IMR-90 (cell line): Measurements from ENCODE around the gene ISCA2. TPM values are rescaled to one million over a fixed set of nuclear protein-coding genes. Genes with fewer than 3 reads are reported as not detected.

Source experiments
- ATAC-seq: fragments of 200-7000 bp; cut with Tn5 transposase; 2 replicates; pipeline ENCODE4 v1.9.1; 2020; ENCODE audit warnings: low read depth, mild to moderate bottlenecking, moderate library complexity
- BruUV-seq: library from RNA; stranded (reverse); fragments of 400-500 nt; replicated peaks from 2 replicates; lab custom pipeline; 2021; lab: Mats Ljungman, UMichigan
- CTCF ChIA-PET: fragments of 300-600 bp; formaldehyde crosslinking; extraction: SDS; loops from one replicate; lab custom pipeline; 2021; ENCODE audit warnings: antibody characterized with exemption; lab: Yijun Ruan, JAX
- POLR2A ChIA-PET: fragments of 300-600 bp; sonication (Branson Sonifier 250); formaldehyde crosslinking; loops from one replicate; lab custom pipeline; 2022; ENCODE audit warnings: antibody characterized with exemption; ENCODE audit not compliant: unreplicated experiment; lab: Charles Lee
- DNase-seq: peaks from one replicate; pipeline ENCODE4 v3.0.0; 2013
- H2AFZ ChIP-seq: replicated peaks from 2 replicates; pipeline ENCODE3; 2013; ENCODE audit warnings: low read length, mild to moderate bottlenecking; ENCODE audit not compliant: poor library complexity
- H2AK5ac ChIP-seq: 2 replicates; pipeline ENCODE4 v1.6.1; 2013; ENCODE audit warnings: low read depth, low read length, inconsistent platforms
- H2AK9ac ChIP-seq: replicated peaks from 2 replicates; pipeline ENCODE3; 2013; ENCODE audit warnings: mild to moderate bottlenecking, low read depth, low read length, moderate library complexity; ENCODE audit not compliant: poor library complexity
- H2BK120ac ChIP-seq: 2 replicates; pipeline ENCODE4 v1.6.1; 2013; ENCODE audit warnings: low read depth, low read length, inconsistent platforms
- H2BK15ac ChIP-seq: 3 replicates; pipeline ENCODE4 v1.6.1; 2013; ENCODE audit warnings: low read depth, low read length, inconsistent platforms
- H2BK20ac ChIP-seq: 2 replicates; pipeline ENCODE4 v1.6.1; 2013; ENCODE audit warnings: low read depth, mild to moderate bottlenecking, inconsistent platforms, low read length, moderate library complexity
- H2BK5ac ChIP-seq: 2 replicates; pipeline ENCODE4 v1.6.1; 2013; ENCODE audit warnings: mild to moderate bottlenecking, low read depth, low read length, inconsistent platforms; ENCODE audit not compliant: poor library complexity, severe bottlenecking
- H3K14ac ChIP-seq: replicated peaks from 2 replicates; pipeline ENCODE4 v1.6.1; 2013; ENCODE audit warnings: low read depth, low read length, inconsistent platforms
- H3K18ac ChIP-seq: 2 replicates; pipeline ENCODE4 v1.6.1; 2013; ENCODE audit warnings: low read depth, low read length, control low read depth
- H3K23ac ChIP-seq: 2 replicates; pipeline ENCODE4 v1.6.1; 2013; ENCODE audit warnings: low read depth, low read length, inconsistent platforms
- H3K27ac ChIP-seq: 2 replicates; pipeline ENCODE4 v1.5.1; 2013; ENCODE audit warnings: mild to moderate bottlenecking, control low read depth, low read length; ENCODE audit not compliant: insufficient read depth
- H3K27me3 ChIP-seq: 2 replicates; pipeline ENCODE4 v1.6.1; 2013; ENCODE audit warnings: low read length; ENCODE audit not compliant: control insufficient read depth, insufficient read depth
- H3K36me3 ChIP-seq: 2 replicates; pipeline ENCODE4 v1.6.1; 2013; ENCODE audit warnings: low read length, mixed read lengths; ENCODE audit not compliant: control insufficient read depth, insufficient read depth
- H3K4ac ChIP-seq: 2 replicates; pipeline ENCODE4 v1.6.1; 2013; ENCODE audit warnings: low read depth, low read length, inconsistent platforms
- H3K4me1 ChIP-seq: 2 replicates; pipeline ENCODE4 v1.6.1; 2013; ENCODE audit warnings: low read length, mixed read lengths; ENCODE audit not compliant: control insufficient read depth, insufficient read depth
- H3K4me2 ChIP-seq: 2 replicates; pipeline ENCODE4 v1.6.1; 2013; ENCODE audit warnings: low read depth, mild to moderate bottlenecking, control low read depth, low read length, moderate library complexity
- H3K4me3 ChIP-seq: 2 replicates; pipeline ENCODE4 v1.5.1; 2013; ENCODE audit warnings: low read depth, mild to moderate bottlenecking, control low read depth, low read length, moderate library complexity; ENCODE audit not compliant: insufficient read depth
- H3K56ac ChIP-seq: 2 replicates; pipeline ENCODE4 v1.6.1; 2013; ENCODE audit warnings: low read length, inconsistent platforms; ENCODE audit not compliant: insufficient read depth; ENCODE audit errors: extremely low read depth
- H3K79me1 ChIP-seq, 2 experiments: 2 replicates each; pipeline ENCODE4 v1.6.1; 2013; ENCODE audit warnings: low read length in 2 of 2, inconsistent platforms in 1 of 2, low read depth in 1 of 2
- H3K9ac ChIP-seq: 2 replicates; pipeline ENCODE4 v1.6.1; 2013; ENCODE audit warnings: low read depth, low read length, control low read depth
- H3K9me1 ChIP-seq: 2 replicates; pipeline ENCODE4 v1.6.1; 2013; ENCODE audit warnings: low read length, inconsistent platforms; ENCODE audit not compliant: insufficient read depth
- H3K9me3 ChIP-seq: 2 replicates; pipeline ENCODE4 v1.6.1; 2013; ENCODE audit warnings: low read length; ENCODE audit not compliant: control insufficient read depth, insufficient read depth
- H4K20me1 ChIP-seq: 2 replicates; pipeline ENCODE4 v1.6.1; 2013; ENCODE audit warnings: low read length, inconsistent platforms; ENCODE audit not compliant: insufficient read depth
- H4K5ac ChIP-seq: 2 replicates; pipeline ENCODE4 v1.6.1; 2013; ENCODE audit warnings: mild to moderate bottlenecking, low read depth, low read length, control low read depth
- H4K8ac ChIP-seq, 2 experiments: 2 replicates each; pipeline ENCODE4 v1.6.1; 2013; ENCODE audit warnings: low read depth in 2 of 2, low read length in 2 of 2, control low read depth in 1 of 2, inconsistent platforms in 1 of 2
- H4K91ac ChIP-seq: 2 replicates; pipeline ENCODE4 v1.6.1; 2013; ENCODE audit warnings: low read depth, low read length, inconsistent platforms; ENCODE audit not compliant: insufficient read depth
- BHLHE40 ChIP-seq: fragments of 150-350 bp; IDR thresholded peaks from 2 replicates; pipeline ENCODE4 v1.6.1; 2016; ENCODE audit warnings: mild to moderate bottlenecking, low read depth, low read length
- CEBPB ChIP-seq: IDR thresholded peaks from 2 replicates; pipeline ENCODE4 v1.6.1; 2012; ENCODE audit warnings: low read depth, low read length, improper control_type of control experiment
- CHD1 ChIP-seq: IDR thresholded peaks from 2 replicates; pipeline ENCODE4 v1.6.1; 2012; ENCODE audit warnings: low read depth, low read length, improper control_type of control experiment
- ELK1 ChIP-seq: fragments of 150-350 bp; IDR thresholded peaks from 2 replicates; pipeline ENCODE4 v1.6.1; 2016; ENCODE audit warnings: low read depth, mild to moderate bottlenecking, low read length, moderate library complexity, borderline replicate concordance
- MAFK ChIP-seq: IDR thresholded peaks from 2 replicates; pipeline ENCODE4 v1.6.1; 2012; ENCODE audit warnings: low read depth, low read length, improper control_type of control experiment
- MAZ ChIP-seq: IDR thresholded peaks from 2 replicates; pipeline ENCODE4 v1.6.1; 2012; ENCODE audit warnings: low read depth, mild to moderate bottlenecking, low read length, improper control_type of control experiment, moderate library complexity, borderline replicate concordance
- NFE2L2 ChIP-seq: fragments of 150-350 bp; IDR thresholded peaks from 2 replicates; pipeline ENCODE4 v1.6.1; 2016; ENCODE audit warnings: low read depth, mild to moderate bottlenecking, low read length
- POLR2A ChIP-seq: IDR thresholded peaks from 2 replicates; pipeline ENCODE4 v1.6.1; 2012; ENCODE audit warnings: mild to moderate bottlenecking, low read depth, low read length
- RAD21 ChIP-seq: IDR thresholded peaks from 2 replicates; pipeline ENCODE4 v1.6.1; 2012; ENCODE audit warnings: low read length, improper control_type of control experiment
- RCOR1 ChIP-seq: IDR thresholded peaks from 2 replicates; pipeline ENCODE4 v1.6.1; 2012; ENCODE audit warnings: mild to moderate bottlenecking, low read length, improper control_type of control experiment; ENCODE audit not compliant: insufficient replicate concordance
- RFX5 ChIP-seq: IDR thresholded peaks from 2 replicates; pipeline ENCODE4 v1.8.0; 2012; ENCODE audit warnings: low read depth, mild to moderate bottlenecking, low read length, moderate library complexity
- whole genome bisulfite sequencing, 2 experiments: methylation state at CpG; one replicate each; pipeline versions ENCODE4 v1.1.5 to v1.1.7; 2013; ENCODE audit warnings: missing lambda C conversion rate in 2 of 2; ENCODE audit not compliant: insufficient read length in 1 of 2; ENCODE audit errors: extremely low coverage in 2 of 2; 5-methylcytosine and 5-hydroxymethylcytosine counted together
- dilution Hi-C: fragments of 300-500 bp; cut with HindIII; formaldehyde crosslinking; loops from one replicate; pipeline ENCODE4 v1.14.3; 2018; ENCODE audit warnings: low sequenced_read_pairs; ENCODE audit not compliant: unreplicated experiment
- in situ Hi-C: fragments of 300-500 bp; cut with MboI; formaldehyde crosslinking; loops from 3 replicates; pipeline ENCODE4 v1.14.3; 2019; ENCODE audit warnings: low sequenced_read_pairs, inconsistent platforms, mixed read lengths
- intact Hi-C: fragments of 100-400 bp; cut with micrococcal nuclease; formaldehyde crosslinking; loops from 2 replicates; pipeline ENCODE4 v1.10.0; 2022
- polyA plus RNA-seq, 3 experiments: library from polyadenylated mRNA; depleted of rRNA; stranded (reverse); fragments of >200 nt; gene quantifications; 2 replicates each; pipeline ENCODE4 v1.2.3, GENCODE V29; 2012; ENCODE audit warnings: low replicate concordance in 1 of 3
- total RNA-seq: library from RNA; depleted of rRNA; stranded (reverse); fragments of >200 nt; gene quantifications from 2 replicates; pipeline ENCODE4 v1.2.3, GENCODE V29; 2012
- TF ChIP-seq, protein P1 (sequence below): conservative IDR thresholded peaks from 2 replicates; pipeline ENCODE4 v1.5.1; 2012; ENCODE audit warnings: mild to moderate bottlenecking, low read depth, low read length, improper control_type of control experiment
- TF ChIP-seq, protein P2 (sequence below): fragments of 150-350 bp; IDR thresholded peaks from 2 replicates; pipeline ENCODE4 v1.6.1; 2017; ENCODE audit warnings: mild to moderate bottlenecking, antibody characterized with exemption, low read length, low read depth

The ISCA2 gene
- total and polyA plus RNA-seq, 2 of the 4 experiments (the other 2 are of a cell fraction), result 5.4 to 25.7 TPM

DNA sequence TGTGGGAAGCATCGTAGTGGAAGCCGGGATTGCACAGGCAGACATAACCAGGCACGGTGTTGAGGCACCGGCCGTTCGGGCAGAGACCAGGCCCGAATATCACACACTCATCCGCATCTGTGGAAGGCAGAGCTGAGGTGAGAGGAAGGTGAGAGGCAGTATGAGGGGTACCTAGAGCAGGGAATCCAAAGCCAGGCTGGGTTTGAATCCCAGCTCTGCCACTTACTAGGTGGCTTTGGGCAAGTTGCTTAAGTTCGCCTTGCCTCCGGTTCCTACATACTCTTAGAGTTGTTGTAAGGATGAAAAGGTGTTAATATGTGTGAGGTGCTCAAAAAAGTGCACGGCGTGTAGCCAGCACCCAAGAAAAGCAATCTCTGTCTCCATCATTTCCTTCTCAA is 10.4 kb downstream of the ISCA2 start:
- no peaks in the 10 kb centered on the region; the same call in 1 of the 2 replicates for H3K9me1 ChIP-seq
- dilution Hi-C loops, result no loop called here
- TF ChIP-seq NFE2L2, result no peak
- no peak for TF ChIP-seq CHD1
- TF ChIP-seq BHLHE40, result no peak
- no peak for TF ChIP-seq MAZ
- TF ChIP-seq, protein P1, sequence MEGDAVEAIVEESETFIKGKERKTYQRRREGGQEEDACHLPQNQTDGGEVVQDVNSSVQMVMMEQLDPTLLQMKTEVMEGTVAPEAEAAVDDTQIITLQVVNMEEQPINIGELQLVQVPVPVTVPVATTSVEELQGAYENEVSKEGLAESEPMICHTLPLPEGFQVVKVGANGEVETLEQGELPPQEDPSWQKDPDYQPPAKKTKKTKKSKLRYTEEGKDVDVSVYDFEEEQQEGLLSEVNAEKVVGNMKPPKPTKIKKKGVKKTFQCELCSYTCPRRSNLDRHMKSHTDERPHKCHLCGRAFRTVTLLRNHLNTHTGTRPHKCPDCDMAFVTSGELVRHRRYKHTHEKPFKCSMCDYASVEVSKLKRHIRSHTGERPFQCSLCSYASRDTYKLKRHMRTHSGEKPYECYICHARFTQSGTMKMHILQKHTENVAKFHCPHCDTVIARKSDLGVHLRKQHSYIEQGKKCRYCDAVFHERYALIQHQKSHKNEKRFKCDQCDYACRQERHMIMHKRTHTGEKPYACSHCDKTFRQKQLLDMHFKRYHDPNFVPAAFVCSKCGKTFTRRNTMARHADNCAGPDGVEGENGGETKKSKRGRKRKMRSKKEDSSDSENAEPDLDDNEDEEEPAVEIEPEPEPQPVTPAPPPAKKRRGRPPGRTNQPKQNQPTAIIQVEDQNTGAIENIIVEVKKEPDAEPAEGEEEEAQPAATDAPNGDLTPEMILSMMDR, result no peak
- no peak for TF ChIP-seq RAD21
- no peak for TF ChIP-seq ELK1
- TF ChIP-seq RFX5, result no peak
- no peak for TF ChIP-seq RCOR1
- TF ChIP-seq CEBPB, result no peak
- TF ChIP-seq MAFK, result no peak
- no peak for TF ChIP-seq POLR2A
- TF ChIP-seq, protein P2, sequence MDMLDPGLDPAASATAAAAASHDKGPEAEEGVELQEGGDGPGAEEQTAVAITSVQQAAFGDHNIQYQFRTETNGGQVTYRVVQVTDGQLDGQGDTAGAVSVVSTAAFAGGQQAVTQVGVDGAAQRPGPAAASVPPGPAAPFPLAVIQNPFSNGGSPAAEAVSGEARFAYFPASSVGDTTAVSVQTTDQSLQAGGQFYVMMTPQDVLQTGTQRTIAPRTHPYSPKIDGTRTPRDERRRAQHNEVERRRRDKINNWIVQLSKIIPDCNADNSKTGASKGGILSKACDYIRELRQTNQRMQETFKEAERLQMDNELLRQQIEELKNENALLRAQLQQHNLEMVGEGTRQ, result no peak
- POLR2A ChIA-PET, result no interaction called here
- no peak overlapping the region for H3K27ac ChIP-seq
- peaks cover 3% of the 10 kb centered on the region; the same call in 1 of the 2 replicates for H3K4me1 ChIP-seq
- WGBS, 2 experiments, result 98% methylated on average over 6 of the region's 12 CpGs; no CpG with 5 or more reads in 1 of the 2 experiments
- H3K27me3 ChIP-seq, result no peaks in the 10 kb centered on the region
- CTCF ChIA-PET, result no interaction called here
- in situ Hi-C loops, result loop anchor here (5.0 to 10.0 kb wide), 2 partner anchors 103 to 291 kb away; no protein-coding TSS in a partner anchor
- BruUV-seq, result no TSS peak
- no peak overlapping the region for H2BK15ac ChIP-seq
- H3K4me3 ChIP-seq, result no peak overlapping the region
- no peak overlapping the region for H4K8ac ChIP-seq
- ATAC-seq (no peak), DNase-seq (no peak)
- H2BK120ac ChIP-seq, result no peak overlapping the region
- H4K20me1 ChIP-seq, result no peaks in the 10 kb centered on the region
- H3K79me1 ChIP-seq, result peaks cover 0 to 11% of the 10 kb centered on the region in 2 experiments; a peak in 1 of 4 replicates
- H2AK9ac ChIP-seq, result no peak overlapping the region
- H3K18ac ChIP-seq, result no peak overlapping the region
- H3K56ac ChIP-seq, result no peak overlapping the region
- no peaks in the 10 kb centered on the region for H3K9me3 ChIP-seq
- peaks cover 31% of the 10 kb centered on the region for H3K36me3 ChIP-seq
- no peak overlapping the region for H2AFZ ChIP-seq
- no peak overlapping the region for H3K9ac ChIP-seq
- H3K4me2 ChIP-seq, result no peak overlapping the region
- H2AK5ac ChIP-seq, result no peak overlapping the region
- no peak overlapping the region for H4K5ac ChIP-seq
- H2BK5ac ChIP-seq, result no peak overlapping the region
- no peak overlapping the region for H3K4ac ChIP-seq
- intact Hi-C loops, result no loop called here
- H2BK20ac ChIP-seq, result no peak overlapping the region
- no peak overlapping the region for H3K14ac ChIP-seq
- H4K91ac ChIP-seq, result no peak overlapping the region
- no peak overlapping the region for H3K23ac ChIP-seq
